IPS-15b (cell line): ENCODE data around the gene DAD1.
"Not testable (repeated sequence)": the region's sequence is repeated elsewhere in the genome, so short reads cannot be mapped to it uniquely, and the experiment has no call there.

Source experiments
- H3K27me3 ChIP-seq: one replicate; pipeline ENCODE4 v1.6.1; 2013; ENCODE audit warnings: low read length; ENCODE audit not compliant: control insufficient read depth, insufficient read depth
- H3K36me3 ChIP-seq: one replicate; pipeline ENCODE4 v1.6.1; 2013; ENCODE audit warnings: low read length; ENCODE audit not compliant: control insufficient read depth, insufficient read depth
- H3K4me1 ChIP-seq: one replicate; pipeline ENCODE4 v1.6.1; 2013; ENCODE audit warnings: mild to moderate bottlenecking, low read length; ENCODE audit not compliant: control insufficient read depth, insufficient read depth
- H3K4me3 ChIP-seq: one replicate; pipeline ENCODE4 v1.5.1; 2013; ENCODE audit warnings: low read depth, low read length
- H3K9ac ChIP-seq: one replicate; pipeline ENCODE4 v1.6.1; 2013; ENCODE audit warnings: low read depth, mild to moderate bottlenecking, low read length
- H3K9me3 ChIP-seq: one replicate; pipeline ENCODE4 v1.6.1; 2013; ENCODE audit warnings: mild to moderate bottlenecking, low read length; ENCODE audit not compliant: control insufficient read depth, insufficient read depth

DAD1 gene

GRCh38 chr14:22547948-22548750 is 40.9 kb downstream of the DAD1 start:
- Histone ChIP-seq H3K9ac (no peak overlapping the region), H3K36me3 (no peaks in the 10 kb centered on the region), H3K27me3 (peaks cover 3% of the 10 kb centered on the region), H3K4me1 (peaks cover 14% of the 10 kb centered on the region), H3K9me3 (no peaks in the 10 kb centered on the region), H3K4me3 (no peak overlapping the region)

- no peaks in the 10 kb centered on the region for H3K36me3 ChIP-seq
Measured at GRCh38 chr14:22547313-22547947, 41.6 kb downstream of the DAD1 start.

GRCh38 chr14:22546722-22547071 is 42.3 kb downstream of the DAD1 start:
- Histone ChIP-seq H3K4me1 (peaks cover 14% of the 10 kb centered on the region), H3K9me3 (no peaks in the 10 kb centered on the region), H3K27me3 (peaks cover 3% of the 10 kb centered on the region), H3K36me3 (no peaks in the 10 kb centered on the region), H3K4me3 (no peak overlapping the region), H3K9ac (no peak overlapping the region)

More at GRCh38 chr14:22547313-22547947, 41.6 kb downstream of the DAD1 start:
- no peak overlapping the region for H3K9ac ChIP-seq
- H3K4me3 ChIP-seq = no peak overlapping the region
- peaks cover 3% of the 10 kb centered on the region for H3K27me3 ChIP-seq
- H3K4me1 ChIP-seq = peaks cover 14% of the 10 kb centered on the region
- H3K9me3 ChIP-seq = no peaks in the 10 kb centered on the region

- peaks cover 14% of the 10 kb centered on the region for H3K4me1 ChIP-seq
Measured at GRCh38 chr14:22545842-22546721, 42.9 kb downstream of the DAD1 start.

GRCh38 chr14:22544881-22545420 is 44.1 kb downstream of the DAD1 start:
- Histone ChIP-seq H3K4me1 (peaks cover 6% of the 10 kb centered on the region), H3K9me3 (no peaks in the 10 kb centered on the region), H3K9ac (no peak overlapping the region), H3K36me3 (no peaks in the 10 kb centered on the region), H3K4me3 (no peak overlapping the region), H3K27me3 (peaks cover 3% of the 10 kb centered on the region)

More at GRCh38 chr14:22545842-22546721, 42.9 kb downstream of the DAD1 start:
- Histone ChIP-seq H3K4me3 (no peak overlapping the region), H3K9ac (no peak overlapping the region), H3K9me3 (no peaks in the 10 kb centered on the region), H3K27me3 (peaks cover 3% of the 10 kb centered on the region), H3K36me3 (no peaks in the 10 kb centered on the region)

GRCh38 chr14:22544406-22544805 is 44.6 kb downstream of the DAD1 start:
- H3K4me1 ChIP-seq = peaks cover 6% of the 10 kb centered on the region
- peaks cover 3% of the 10 kb centered on the region for H3K27me3 ChIP-seq
- no peaks in the 10 kb centered on the region for H3K36me3 ChIP-seq

GRCh38 chr14:22543570-22544357 is 45.3 kb downstream of the DAD1 start:
- not testable (repeated sequence) for H3K9me3 ChIP-seq, H3K4me1 ChIP-seq, H3K4me3 ChIP-seq, H3K27me3 ChIP-seq, H3K36me3 ChIP-seq, H3K9ac ChIP-seq

More at GRCh38 chr14:22544406-22544805, 44.6 kb downstream of the DAD1 start:
- no peak overlapping the region for H3K9ac ChIP-seq
- H3K4me3 ChIP-seq = no peak overlapping the region
- H3K9me3 ChIP-seq = no peaks in the 10 kb centered on the region

- peaks cover 6% of the 10 kb centered on the region for H3K4me1 ChIP-seq
- peaks cover 3% of the 10 kb centered on the region for H3K27me3 ChIP-seq
- no peaks in the 10 kb centered on the region for H3K9me3 ChIP-seq
- no peak overlapping the region for H3K4me3 ChIP-seq
- no peak overlapping the region for H3K9ac ChIP-seq
- H3K36me3 ChIP-seq = no peaks in the 10 kb centered on the region
Measured at GRCh38 chr14:22542360-22542759, 46.7 kb downstream of the DAD1 start.

GRCh38 chr14:22541721-22542120 is 47.3 kb downstream of the DAD1 start:
- peaks cover 3% of the 10 kb centered on the region for H3K27me3 ChIP-seq
- no peak overlapping the region for H3K4me3 ChIP-seq
- peaks cover 4% of the 10 kb centered on the region for H3K4me1 ChIP-seq
- no peak overlapping the region for H3K9ac ChIP-seq
- no peaks in the 10 kb centered on the region for H3K36me3 ChIP-seq
- peaks cover 3% of the 10 kb centered on the region for H3K9me3 ChIP-seq

- H3K4me3 ChIP-seq = no peak overlapping the region
- H3K36me3 ChIP-seq = no peaks in the 10 kb centered on the region
- H3K4me1 ChIP-seq = no peaks in the 10 kb centered on the region
- H3K9ac ChIP-seq = no peak overlapping the region
- peaks cover 3% of the 10 kb centered on the region for H3K27me3 ChIP-seq
- H3K9me3 ChIP-seq = peaks cover 3% of the 10 kb centered on the region
Measured at GRCh38 chr14:22540811-22541360, 48.1 kb downstream of the DAD1 start.
